Right lobe of liver (tissue), 4 donors: ENCODE data around the gene CDCA7L.

Source experiments
- CTCF ChIP-seq, 4 donors: fragments of 200-600 bp in 3 of 4; fragments of 450-650 bp in 1 of 4; IDR thresholded peaks; one replicate each; pipeline versions ENCODE4 v1.5.1 to v1.8.0; 2016 to 2022; ENCODE audit warnings: antibody characterized with exemption in 4 of 4, mild to moderate bottlenecking in 2 of 4
- POLR2A ChIP-seq: fragments of 450-650 bp; IDR thresholded peaks from one replicate; pipeline ENCODE4 v1.6.1; 2017; ENCODE audit warnings: antibody characterized with exemption, mild to moderate bottlenecking
- donor health status: DM: no; HTN: no; CAD: no.
- donor health status: DM: no; HTN: no; CAD: no.
- donor health status: DM: no; HTN: yes; CAD: no.

GRCh38 chr7:21923658-21924057 lies 22.0 kb downstream of the CDCA7L start:
- TF ChIP-seq POLR2A (no peak), CTCF (IDR thresholded peaks at IDR 0.05) (no peak)
